HepG2 (cell line): Measurements from ENCODE around the gene NGEF. TPM values are rescaled to one million over a fixed set of nuclear protein-coding genes. Genes with fewer than 3 reads are reported as not detected.

Source experiments
- ATAC-seq: fragments of 200-7000 bp; cut with Tn5 transposase; 3 replicates; pipeline ENCODE4 v1.9.1; 2020; ENCODE audit warnings: mild to moderate bottlenecking, moderate library complexity
- BruUV-seq: library from RNA; stranded (reverse); fragments of 400-500 nt; replicated peaks from 2 replicates; lab custom pipeline; 2021; lab: Mats Ljungman, UMichigan
- CTCF ChIA-PET: fragments of 300-600 bp; formaldehyde crosslinking; extraction: SDS; loops from one replicate; lab custom pipeline; 2021; ENCODE audit warnings: low total read pairs, inconsistent platforms, low intra/inter-chr PET ratio; lab: Yijun Ruan, JAX
- POLR2A ChIA-PET: fragments of 350-600 bp; sonication (Branson Sonifier 250); formaldehyde crosslinking; loops from one replicate; lab custom pipeline; 2020; ENCODE audit warnings: antibody characterized with exemption, inconsistent platforms; lab: Yijun Ruan, JAX
- DNase-seq: peaks from one replicate; pipeline ENCODE4 v3.0.0-alpha.2; 2015; ENCODE audit warnings: low spot score
- FAIRE-seq: peaks from 3 replicates; lab custom pipeline; 2011; peaks lifted over from hg19 to GRCh38; lab: Jason Lieb, UNC
- H2AFZ ChIP-seq: one replicate; pipeline ENCODE4 v1.6.1; 2011; ENCODE audit warnings: low read length, inconsistent platforms
- H3K27ac ChIP-seq: fragments of 300-600 bp; 3 replicates; pipeline ENCODE4 v1.8.0; 2011; ENCODE audit warnings: mixed run types, mild to moderate bottlenecking, mixed read lengths, low read length, inconsistent platforms; ENCODE audit not compliant: insufficient read depth; ENCODE audit errors: extremely low read length
- H3K27me3 ChIP-seq, 2 experiments: fragments of 200-600 bp in 1 of 2; 2 replicates in 1 of 2; 3 replicates in 1 of 2; pipeline versions ENCODE4 v1.6.0 to v1.8.0; 2011; ENCODE audit warnings: low read length in 2 of 2, mild to moderate bottlenecking in 2 of 2, moderate library complexity in 2 of 2, inconsistent platforms in 1 of 2; ENCODE audit not compliant: insufficient read depth in 2 of 2, control insufficient read depth in 1 of 2
- H3K36me3 ChIP-seq, 2 experiments: fragments of 200-600 bp in 1 of 2; replicated peaks in 1 of 2; 2 replicates in 1 of 2; 3 replicates in 1 of 2; pipeline versions ENCODE4 v1.5.1 to v1.8.0; 2011; ENCODE audit warnings: low read length in 2 of 2, inconsistent platforms in 1 of 2; ENCODE audit not compliant: insufficient read depth in 2 of 2, control insufficient read depth in 1 of 2
- H3K4me1 ChIP-seq: 2 replicates; pipeline ENCODE4 v1.5.1; 2012; ENCODE audit warnings: low read length, inconsistent platforms; ENCODE audit not compliant: insufficient read depth
- H3K4me2 ChIP-seq: 2 replicates; pipeline ENCODE4 v1.6.0; 2011; ENCODE audit warnings: low read depth, low read length, inconsistent platforms
- H3K4me3 ChIP-seq, 3 experiments: fragments of 200-600 bp in 1 of 3; sonication (generic), shearing (Covaris generic) in 1 of 3; replicated peaks in 1 of 3; 2 replicates each; pipeline ENCODE4 v1.5.1; 2011 to 2016; ENCODE audit warnings: low read length in 3 of 3, inconsistent platforms in 2 of 3, low read depth in 2 of 3, mild to moderate bottlenecking in 2 of 3, control low read depth in 1 of 3, mixed read lengths in 1 of 3; ENCODE audit not compliant: insufficient read depth in 1 of 3
- H3K79me2 ChIP-seq: one replicate; pipeline ENCODE4 v1.6.1; 2011; ENCODE audit warnings: low read length, inconsistent platforms; ENCODE audit not compliant: insufficient read depth
- H3K9ac ChIP-seq: 2 replicates; pipeline ENCODE4 v1.6.0; 2011; ENCODE audit warnings: mild to moderate bottlenecking, low read depth, low read length, inconsistent platforms; ENCODE audit not compliant: insufficient read depth
- H3K9me3 ChIP-seq: 2 replicates; pipeline ENCODE4 v1.5.1; 2012; ENCODE audit warnings: mild to moderate bottlenecking, low read length
- H4K20me1 ChIP-seq: 2 replicates; pipeline ENCODE4 v1.6.0; 2011; ENCODE audit warnings: inconsistent platforms, mild to moderate bottlenecking, low read length, moderate library complexity; ENCODE audit not compliant: insufficient read depth
- FOSL1 ChIP-seq: sonication (generic); formaldehyde crosslinking; IDR thresholded peaks from 2 replicates; pipeline ENCODE4 v1.9.0; 2021; ENCODE audit warnings: missing genetic modification reagents, borderline replicate concordance
- FOXA3 ChIP-seq: IDR thresholded peaks from 2 replicates; pipeline ENCODE4 v1.6.1; 2016; ENCODE audit warnings: missing genetic modification reagents, missing compliant biosample characterization
- KMT2A ChIP-seq: sonication (generic); formaldehyde crosslinking; IDR thresholded peaks from 2 replicates; pipeline ENCODE4 v1.4.0; 2020; ENCODE audit warnings: missing genetic modification reagents
- NPAS2 ChIP-seq: sonication (generic); formaldehyde crosslinking; IDR thresholded peaks from 2 replicates; pipeline ENCODE4 v1.8.0; 2022; ENCODE audit warnings: mild to moderate bottlenecking, missing genetic modification reagents, borderline replicate concordance
- SUZ12 ChIP-seq: fragments of 150-350 bp; IDR thresholded peaks from 2 replicates; pipeline ENCODE4 v1.6.1; 2014; ENCODE audit warnings: low read depth, low read length
- ZFP82 ChIP-seq: sonication (generic); formaldehyde crosslinking; IDR thresholded peaks from 2 replicates; pipeline ENCODE4 v1.5.1; 2020; ENCODE audit warnings: mild to moderate bottlenecking, missing genetic modification reagents, borderline replicate concordance
- ZNF18 ChIP-seq: sonication (generic); formaldehyde crosslinking; IDR thresholded peaks from 2 replicates; pipeline ENCODE4 v1.8.0; 2022; ENCODE audit warnings: mild to moderate bottlenecking, missing genetic modification reagents; ENCODE audit not compliant: insufficient replicate concordance
- ZNF281 ChIP-seq: sonication (generic); formaldehyde crosslinking; IDR thresholded peaks from 2 replicates; pipeline ENCODE4 v1.4.0; 2020; ENCODE audit warnings: missing genetic modification reagents, borderline replicate concordance
- ZNF292 ChIP-seq: sonication (generic); formaldehyde crosslinking; IDR thresholded peaks from 2 replicates; pipeline ENCODE4 v1.8.1; 2022; ENCODE audit warnings: mild to moderate bottlenecking, low read depth, missing genetic modification reagents, borderline replicate concordance
- ZNF33B ChIP-seq: sonication (generic); formaldehyde crosslinking; IDR thresholded peaks from 2 replicates; pipeline ENCODE4 v1.5.1; 2020; ENCODE audit warnings: mild to moderate bottlenecking, missing genetic modification reagents
- ZNF724P ChIP-seq: sonication (generic); formaldehyde crosslinking; IDR thresholded peaks from 2 replicates; pipeline ENCODE4 v1.8.0; 2022; ENCODE audit warnings: missing genetic modification reagents, borderline replicate concordance
- WGBS: methylation state at CpG from one replicate; pipeline ENCODE4 v1.1.6; 2017; ENCODE audit warnings: low lambda C conversion rate; 5-methylcytosine and 5-hydroxymethylcytosine counted together
- in situ Hi-C: cut with HindIII; loops from 2 replicates; pipeline ENCODE4 v1.10.0; 2017; ENCODE audit warnings: low pct_unique_long_range_greater_than_20kb; ENCODE audit not compliant: extremely low pct_ligation_motif_present
- intact Hi-C: fragments of 100-400 bp; cut with micrococcal nuclease; formaldehyde crosslinking; loops from one replicate; pipeline ENCODE4 v1.10.0; 2022; ENCODE audit not compliant: unreplicated experiment
- polyA plus RNA-seq, 8 experiments: library from polyadenylated mRNA; depleted of rRNA in 3 of 8; stranded (reverse) in 7 of 8; unstranded in 1 of 8; fragments of >200 nt; fragmentation: Illumina TruSeq in 4 of 8; extraction: Trizol in 4 of 8; gene quantifications; 2 replicates each; pipeline versions ENCODE4 v1.2.1 to v1.2.3, GENCODE V29; 2011 to 2016; ENCODE audit warnings: low read depth in 4 of 8, missing spikeins in 1 of 8, mixed read lengths in 1 of 8; ENCODE audit not compliant: insufficient read depth in 1 of 8
- total RNA-seq, 5 experiments: library from RNA; depleted of rRNA; stranded (reverse); fragments of >200 nt; fragmentation: Illumina TruSeq; extraction: Trizol; gene quantifications; 2 replicates each; pipeline ENCODE4 v1.2.3, GENCODE V29; 2016; ENCODE audit warnings: low read depth in 1 of 5

The NGEF gene
- total and polyA plus RNA-seq, 2 of the 13 experiments (the other 11 are each of a cell fraction or from before 2014, with no cell fraction given), result 14.4 to 36.9 TPM

GRCh38 chr2:232925821-232926156 lies 87.3 kb downstream of the NGEF start:
- CTCF ChIA-PET, result no interaction called here
- in situ Hi-C loops, result no loop called here

More at GRCh38 chr2:232925821-232926156, 87.3 kb downstream of the NGEF start:
- no peaks in the 10 kb centered on the region for H3K27me3 ChIP-seq
- no peaks in the 10 kb centered on the region for H4K20me1 ChIP-seq
- TF ChIP-seq FOXA3 (CRISPR knock-in tag) (no peak), KMT2A (CRISPR knock-in tag) (no peak), ZNF33B (CRISPR knock-in tag) (no peak), SUZ12 (no peak), ZFP82 (CRISPR knock-in tag) (no peak), ZNF292 (CRISPR knock-in tag) (no peak), ZNF281 (no peak), NPAS2 (CRISPR knock-in tag) (no peak), ZNF724P (no peak), FOSL1 (CRISPR knock-in tag) (no peak), ZNF18 (CRISPR knock-in tag) (no peak)
- no TSS peak for BruUV-seq
- H3K4me3 ChIP-seq, result no peak overlapping the region
- WGBS, result 93% methylated on average over 11 of the region's 11 CpGs
- H3K27ac ChIP-seq, result no peak overlapping the region
- no peaks in the 10 kb centered on the region for H3K4me1 ChIP-seq
- no peak for ATAC-seq
- POLR2A ChIA-PET, result no interaction called here
- peaks cover 3 to 24% of the 10 kb centered on the region in 2 experiments; a peak in 4 of 5 replicates for H3K36me3 ChIP-seq
- intact Hi-C loops, result no loop called here
- no peak for DNase-seq
- no peak for FAIRE-seq
- H3K9me3 ChIP-seq, result no peaks in the 10 kb centered on the region
- H3K4me2 ChIP-seq, result no peak overlapping the region
- H3K79me2 ChIP-seq, result no peaks in the 10 kb centered on the region
- no peak overlapping the region for H3K9ac ChIP-seq
- H2AFZ ChIP-seq, result no peak overlapping the region
